SK-N-SH (cell line): ENCODE results near the gene C11orf68. TPM values are rescaled to one million over a fixed set of nuclear protein-coding genes. Genes with fewer than 3 reads are reported as not detected.

ENCODE experiments used
- CTCF ChIA-PET: fragments of 300-600, 350-600 bp; formaldehyde crosslinking; extraction: SDS; loops from one replicate; lab custom pipeline; 2021; lab: Yijun Ruan, JAX
- POLR2A ChIA-PET: fragments of 350-600 bp; sonication (Branson Sonifier 250); formaldehyde crosslinking; extraction: SDS; loops from one replicate; lab custom pipeline; 2020; ENCODE audit warnings: antibody characterized with exemption, inconsistent platforms; lab: Yijun Ruan, JAX
- DNase-seq: peaks from one replicate; pipeline ENCODE4 v3.0.0; 2012
- H2AFZ ChIP-seq: fragments of 200-600 bp; sonication (generic); 2 replicates; pipeline ENCODE4 v1.8.1; 2016; ENCODE audit warnings: antibody characterized with exemption, mild to moderate bottlenecking, low read depth
- H3F3A ChIP-seq: fragments of 200-600 bp; sonication (generic); replicated peaks from 2 replicates; pipeline ENCODE3; 2016; ENCODE audit warnings: antibody characterized with exemption, mild to moderate bottlenecking; ENCODE audit not compliant: insufficient read depth
- H3K27ac ChIP-seq, 2 experiments: fragments of 200-500 bp in 1 of 2; fragments of 200-600 bp in 1 of 2; sonication (Bioruptor generic) in 1 of 2; sonication (generic), shearing (Covaris generic) in 1 of 2; 2 replicates each; pipeline versions ENCODE4 v1.5.1 to v1.6.1; 2014 to 2016; ENCODE audit warnings: low read depth in 2 of 2, inconsistent platforms in 1 of 2, low read length in 1 of 2, mild to moderate bottlenecking in 1 of 2, mixed read lengths in 1 of 2
- H3K27me3 ChIP-seq: fragments of 200-600 bp; sonication (generic), shearing (Covaris generic); 2 replicates; pipeline ENCODE4 v1.6.1; 2016; ENCODE audit warnings: mixed run types; ENCODE audit not compliant: insufficient read depth
- H3K36me3 ChIP-seq, 2 experiments: fragments of 200-500 bp in 1 of 2; fragments of 200-600 bp in 1 of 2; sonication (Bioruptor generic) in 1 of 2; sonication (generic) in 1 of 2; replicated peaks in 1 of 2; 2 replicates each; pipeline versions ENCODE3 to v1.5.1; 2014 to 2016; ENCODE audit warnings: low read length in 1 of 2, mild to moderate bottlenecking in 1 of 2; ENCODE audit not compliant: insufficient read depth in 2 of 2, control insufficient read depth in 1 of 2
- H3K4me1 ChIP-seq, 2 experiments: fragments of 200-500 bp in 1 of 2; fragments of 200-600 bp in 1 of 2; sonication (Bioruptor generic) in 1 of 2; sonication (generic), shearing (Covaris generic) in 1 of 2; 2 replicates each; pipeline versions ENCODE4 v1.5.1 to v1.6.1; 2014 to 2016; ENCODE audit warnings: low read depth in 1 of 2, low read length in 1 of 2, mixed run types in 1 of 2; ENCODE audit not compliant: insufficient read depth in 2 of 2, control insufficient read depth in 1 of 2
- H3K4me2 ChIP-seq: fragments of 200-600 bp; sonication (generic), shearing (Covaris generic); 2 replicates; pipeline ENCODE4 v1.6.1; 2017; ENCODE audit warnings: mixed run types
- H3K4me3 ChIP-seq, 2 experiments: fragments of 200-500 bp in 1 of 2; fragments of 200-600 bp in 1 of 2; sonication (Bioruptor generic) in 1 of 2; sonication (generic), shearing (Covaris generic) in 1 of 2; 2 replicates each; pipeline versions ENCODE4 v1.5.1 to v1.8.1; 2014 to 2016; ENCODE audit warnings: low read depth in 2 of 2, inconsistent platforms in 1 of 2, low read length in 1 of 2, mild to moderate bottlenecking in 1 of 2, mixed read lengths in 1 of 2, moderate library complexity in 1 of 2
- H3K79me2 ChIP-seq: fragments of 200-600 bp; sonication (generic); 2 replicates; pipeline ENCODE4 v1.8.1; 2017; ENCODE audit warnings: mild to moderate bottlenecking; ENCODE audit not compliant: insufficient read depth
- H3K9ac ChIP-seq: fragments of 200-600 bp; sonication (generic); 2 replicates; pipeline ENCODE4 v1.6.1; 2017; ENCODE audit warnings: mixed run types
- H3K9me2 ChIP-seq: fragments of 200-600 bp; sonication (generic); 2 replicates; pipeline ENCODE4 v1.6.1; 2017; ENCODE audit warnings: mixed run types
- H3K9me3 ChIP-seq: fragments of 200-600 bp; sonication (generic); 2 replicates; pipeline ENCODE4 v1.6.1; 2017; ENCODE audit warnings: mixed run types, mild to moderate bottlenecking, moderate library complexity
- H4K20me1 ChIP-seq: fragments of 200-600 bp; sonication (generic); 2 replicates; pipeline ENCODE4 v1.6.1; 2017; ENCODE audit warnings: mild to moderate bottlenecking, mixed run types; ENCODE audit not compliant: insufficient read depth
- ELF1 ChIP-seq: IDR thresholded peaks from 2 replicates; pipeline ENCODE4 v1.4.0; 2012
- EP300 ChIP-seq, 2 experiments: IDR thresholded peaks; 2 replicates each; pipeline versions ENCODE4 v1.4.0 to v1.6.1; 2012; ENCODE audit warnings: borderline replicate concordance in 1 of 2, low read depth in 1 of 2, low read length in 1 of 2
- EZH2phosphoT487 ChIP-seq: fragments of 200-600 bp; sonication (generic); IDR thresholded peaks from 2 replicates; pipeline ENCODE4 v1.6.1; 2017; ENCODE audit warnings: low read depth, mixed run types, mild to moderate bottlenecking, antibody characterized with exemption, moderate library complexity, borderline replicate concordance
- GABPA ChIP-seq: IDR thresholded peaks from 2 replicates; pipeline ENCODE4 v1.4.0; 2012; ENCODE audit warnings: low read depth, mild to moderate bottlenecking
- GATA2 ChIP-seq: sonication (generic); formaldehyde crosslinking; IDR thresholded peaks from 2 replicates; pipeline ENCODE4 v1.5.0; 2020; ENCODE audit warnings: mild to moderate bottlenecking, missing genetic modification reagents
- MAX ChIP-seq: IDR thresholded peaks from 2 replicates; pipeline ENCODE4 v1.4.0; 2012; ENCODE audit warnings: low read depth
- MXI1 ChIP-seq: IDR thresholded peaks from 2 replicates; pipeline ENCODE4 v1.6.1; 2012; ENCODE audit warnings: mild to moderate bottlenecking, low read depth, low read length, improper control_type of control experiment
- NFIC ChIP-seq: IDR thresholded peaks from 2 replicates; pipeline ENCODE4 v1.4.0; 2012; ENCODE audit warnings: borderline replicate concordance
- PBX3 ChIP-seq: IDR thresholded peaks from 2 replicates; pipeline ENCODE4; 2012
- RCOR1 ChIP-seq: fragments of 150-350 bp; IDR thresholded peaks from 2 replicates; pipeline ENCODE4 v1.6.1; 2017; ENCODE audit warnings: antibody characterized with exemption, low read length
- RFX5 ChIP-seq: IDR thresholded peaks from 2 replicates; pipeline ENCODE4 v1.6.1; 2012; ENCODE audit warnings: mild to moderate bottlenecking, improper control_type of control experiment, low read length
- TAF1 ChIP-seq: IDR thresholded peaks from 2 replicates; pipeline ENCODE4 v1.6.1; 2012; ENCODE audit warnings: low read depth, mild to moderate bottlenecking, low read length, moderate library complexity, borderline replicate concordance
- TEAD4 ChIP-seq: IDR thresholded peaks from 2 replicates; pipeline ENCODE4 v1.4.0; 2012; ENCODE audit warnings: mild to moderate bottlenecking, borderline replicate concordance; ENCODE audit not compliant: insufficient read depth
- WGBS: methylation state at CpG from one replicate; pipeline ENCODE4 v1.1.6; 2017; ENCODE audit warnings: low lambda C conversion rate; 5-methylcytosine and 5-hydroxymethylcytosine counted together
- polyA plus RNA-seq, 3 experiments: library from polyadenylated mRNA; depleted of rRNA; stranded (reverse); fragments of >200 nt; gene quantifications; 2 replicates each; pipeline ENCODE4 v1.2.3, GENCODE V29; 2012
- TF ChIP-seq, protein P1 (sequence below): IDR thresholded peaks from 2 replicates; pipeline ENCODE4 v1.4.0; 2012; ENCODE audit warnings: low read depth, borderline replicate concordance
- TF ChIP-seq, protein P2 (sequence below): IDR thresholded peaks from 2 replicates; pipeline ENCODE4 v1.4.0; 2012; ENCODE audit warnings: low read depth, borderline replicate concordance

Gene C11orf68
- polyA plus RNA-seq, 1 of the 3 experiments (the other 2 are of a cell fraction): 65.3 TPM

DNA sequence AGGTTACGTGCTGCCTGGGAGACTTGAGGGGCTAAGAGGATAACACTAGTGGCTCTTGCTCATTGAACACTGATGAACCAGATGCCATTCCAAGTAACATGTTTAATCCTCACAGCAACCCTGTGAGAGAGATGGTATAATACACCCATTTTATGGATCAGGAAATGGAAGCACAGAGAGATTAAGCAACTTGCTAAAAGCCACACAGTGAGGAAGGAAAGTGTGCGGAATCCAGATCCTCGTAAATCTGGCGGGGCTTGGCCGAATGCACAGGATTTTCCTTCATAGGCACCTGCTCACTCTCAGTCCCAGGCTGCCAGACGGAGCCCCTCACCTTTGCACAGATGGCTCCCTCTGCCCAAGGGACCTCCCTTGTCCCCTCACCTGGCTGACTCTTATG, 11.0 kb downstream of the C11orf68 start:
- Histone ChIP-seq H3K4me3 (no peak overlapping the region), H3F3A (peaks cover 38% of the 10 kb centered on the region), H3K9me2 (no peaks in the 10 kb centered on the region), H3K36me3 (no peaks in the 10 kb centered on the region), H4K20me1 (no peaks in the 10 kb centered on the region), H3K27ac (no peak overlapping the region), H3K4me1 (peaks cover 5 to 27% of the 10 kb centered on the region in 2 experiments; a peak in 3 of 4 replicates), H3K9ac (no peak overlapping the region), H3K9me3 (no peaks in the 10 kb centered on the region), H3K27me3 (no peaks in the 10 kb centered on the region), H3K4me2 (no peak overlapping the region), H3K79me2 (peaks cover 22% of the 10 kb centered on the region), H2AFZ (no peak overlapping the region)
- ChIA-PET POLR2A (no interaction called here), CTCF (interaction anchor here (1.7 to 2.5 kb wide), 2 partner anchors 20 to 82 kb away, joined by 4 to 16 read pairs; partner anchors contain the start of gene FIBP)
- 93% methylated on average over 6 of the region's 6 CpGs for WGBS
- DNase-seq: no peak
- TF ChIP-seq NFIC (no peak), EP300 (IDR thresholded peaks at IDR 0.05; ENCODE audit: borderline replicate concordance in 1 of 2, low read depth in 1 of 2, low read length in 1 of 2) (no peak), GABPA (no peak), TAF1 (no peak), MAX (no peak), PBX3 (no peak), GATA2 (CRISPR knock-in tag) (no peak), RCOR1 (no peak), ELF1 (no peak), RFX5 (no peak), EZH2phosphoT487 (no peak), TEAD4 (no peak), MXI1 (no peak)
- TF ChIP-seq, protein P1, sequence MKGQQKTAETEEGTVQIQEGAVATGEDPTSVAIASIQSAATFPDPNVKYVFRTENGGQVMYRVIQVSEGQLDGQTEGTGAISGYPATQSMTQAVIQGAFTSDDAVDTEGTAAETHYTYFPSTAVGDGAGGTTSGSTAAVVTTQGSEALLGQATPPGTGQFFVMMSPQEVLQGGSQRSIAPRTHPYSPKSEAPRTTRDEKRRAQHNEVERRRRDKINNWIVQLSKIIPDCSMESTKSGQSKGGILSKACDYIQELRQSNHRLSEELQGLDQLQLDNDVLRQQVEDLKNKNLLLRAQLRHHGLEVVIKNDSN: no peak
- TF ChIP-seq, protein P2, sequence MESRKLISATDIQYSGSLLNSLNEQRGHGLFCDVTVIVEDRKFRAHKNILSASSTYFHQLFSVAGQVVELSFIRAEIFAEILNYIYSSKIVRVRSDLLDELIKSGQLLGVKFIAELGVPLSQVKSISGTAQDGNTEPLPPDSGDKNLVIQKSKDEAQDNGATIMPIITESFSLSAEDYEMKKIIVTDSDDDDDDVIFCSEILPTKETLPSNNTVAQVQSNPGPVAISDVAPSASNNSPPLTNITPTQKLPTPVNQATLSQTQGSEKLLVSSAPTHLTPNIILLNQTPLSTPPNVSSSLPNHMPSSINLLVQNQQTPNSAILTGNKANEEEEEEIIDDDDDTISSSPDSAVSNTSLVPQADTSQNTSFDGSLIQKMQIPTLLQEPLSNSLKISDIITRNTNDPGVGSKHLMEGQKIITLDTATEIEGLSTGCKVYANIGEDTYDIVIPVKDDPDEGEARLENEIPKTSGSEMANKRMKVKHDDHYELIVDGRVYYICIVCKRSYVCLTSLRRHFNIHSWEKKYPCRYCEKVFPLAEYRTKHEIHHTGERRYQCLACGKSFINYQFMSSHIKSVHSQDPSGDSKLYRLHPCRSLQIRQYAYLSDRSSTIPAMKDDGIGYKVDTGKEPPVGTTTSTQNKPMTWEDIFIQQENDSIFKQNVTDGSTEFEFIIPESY: no peak
